ENCODE results near the gene FAM83G. TPM values are rescaled to one million over a fixed set of nuclear protein-coding genes. Genes with fewer than 3 reads are reported as not detected.

The FAM83G gene
- total and polyA plus RNA-seq, 2 experiments from 2014 or later: 7.6 to 44.5 TPM

- Histone ChIP-seq H3K4me3 (no peak overlapping the region), H3K9me2 (ENCODE audit: insufficient read depth) (no peaks in the 10 kb centered on the region), H3K27me3 (ENCODE audit: insufficient read depth) (no peaks in the 10 kb centered on the region), H3K4me2 (no peak overlapping the region), H3K36me3 (ENCODE audit: insufficient read depth) (no peaks in the 10 kb centered on the region), H3K79me2 (replicated peaks; ENCODE audit: insufficient read depth) (no peaks in the 10 kb centered on the region), H3K4me1 (ENCODE audit: insufficient read depth) (no peaks in the 10 kb centered on the region; the same call in 1 of the 2 replicates), H3K27ac (ENCODE audit: low read depth) (no peak overlapping the region), H2AFZ (0 out of 2 replicates have a peak overlapping the region, but pooled peaks have one; percentile 56), H3F3A (replicated peaks; ENCODE audit: low read depth) (no peaks in the 10 kb centered on the region), H4K20me1 (replicated peaks; ENCODE audit: insufficient read depth) (no peaks in the 10 kb centered on the region)
- DNase-seq (ENCODE audit: low spot score): peak; percentile 90
- peaks cover 7% of the 10 kb centered on the region for H3K4me1 Mint-ChIP-seq
- no peak overlapping the region for H3K4me3 Mint-ChIP-seq
- H3K36me3 Mint-ChIP-seq (ENCODE audit: low read depth): no peaks in the 10 kb centered on the region; the same call in 2 of the 3 replicates
- peak; percentile 95 for ATAC-seq
- no peaks in the 10 kb centered on the region for H3K9me3 Mint-ChIP-seq
- TF ChIP-seq POLR2AphosphoS5 (IDR thresholded peaks at IDR 0.05; ENCODE audit: low read depth) (no peak), CTCF (conservative IDR thresholded peaks at IDR 0.05; ENCODE audit: low read depth in 2 of 2) (peak; percentile 79 to 96)
- no peak overlapping the region for H3K27ac Mint-ChIP-seq
- H3K27me3 Mint-ChIP-seq (ENCODE audit: insufficient read depth, low read depth, poor library complexity): peaks cover 4% of the 10 kb centered on the region
Measured at GRCh38 chr17:18960803-18961511, 43.6 kb downstream of the FAM83G start.

GRCh38 chr17:18960241-18960665 lies 44.3 kb downstream of the FAM83G start:
- Histone ChIP-seq H3K36me3 (ENCODE audit: insufficient read depth) (no peaks in the 10 kb centered on the region), H3K4me2 (no peak overlapping the region), H3K27me3 (ENCODE audit: insufficient read depth) (no peaks in the 10 kb centered on the region), H3F3A (replicated peaks; ENCODE audit: low read depth) (no peaks in the 10 kb centered on the region), H3K27ac (ENCODE audit: low read depth) (no peak overlapping the region), H3K4me1 (ENCODE audit: insufficient read depth) (no peaks in the 10 kb centered on the region; the same call in 1 of the 2 replicates), H3K79me2 (replicated peaks; ENCODE audit: insufficient read depth) (no peaks in the 10 kb centered on the region), H2AFZ (no peak overlapping the region), H3K4me3 (no peak overlapping the region), H4K20me1 (replicated peaks; ENCODE audit: insufficient read depth) (no peaks in the 10 kb centered on the region), H3K9me2 (ENCODE audit: insufficient read depth) (no peaks in the 10 kb centered on the region)
- DNase-seq (ENCODE audit: low spot score) (no peak), ATAC-seq (no peak)
- Mint-ChIP-seq H3K4me3 (no peak overlapping the region; the same call in 2 of the 3 replicates), H3K27me3 (ENCODE audit: insufficient read depth, low read depth, poor library complexity) (peaks cover 4% of the 10 kb centered on the region), H3K27ac (no peak overlapping the region), H3K9me3 (no peaks in the 10 kb centered on the region), H3K36me3 (ENCODE audit: low read depth) (no peaks in the 10 kb centered on the region; the same call in 2 of the 3 replicates), H3K4me1 (peaks cover 7% of the 10 kb centered on the region)
- TF ChIP-seq ZNF331 (CRISPR knock-in tag; IDR thresholded peaks at IDR 0.05; ENCODE audit: low read depth): no peak
- TF ChIP-seq CREB1 (CRISPR knock-in tag; IDR thresholded peaks at IDR 0.05; ENCODE audit: low read depth): no peak
- no peak for TF ChIP-seq POLR2AphosphoS5 (IDR thresholded peaks at IDR 0.05; ENCODE audit: low read depth)
- no peak for TF ChIP-seq ZNF462 (CRISPR knock-in tag; IDR thresholded peaks at IDR 0.05)
- TF ChIP-seq REST (IDR thresholded peaks at IDR 0.05; ENCODE audit: unreplicated experiment): no peak
- no peak for TF ChIP-seq JUNB (IDR thresholded peaks at IDR 0.05; ENCODE audit: unreplicated experiment)
- TF ChIP-seq ZNF114 (CRISPR knock-in tag; IDR thresholded peaks at IDR 0.05): no peak
- no peak for TF ChIP-seq STAT1 (IDR thresholded peaks at IDR 0.05; ENCODE audit: unreplicated experiment)
